Osteocyte (in vitro differentiated cells): Measurements from ENCODE around the gene BOD1L1. TPM values are rescaled to one million over a fixed set of nuclear protein-coding genes. Genes with fewer than 3 reads are reported as not detected.
"Not testable (repeated sequence)": the region's sequence is repeated elsewhere in the genome, so short reads cannot be mapped to it uniquely, and the experiment has no call there.

Source experiments
- DNase-seq: peaks from one replicate; pipeline ENCODE4 v3.0.0; 2021; ENCODE audit warnings: mixed read lengths; ENCODE audit not compliant: unreplicated experiment; ENCODE audit errors: extremely low spot score
- H3K27ac Mint-ChIP-seq: one replicate; pipeline ENCODE4 v1.8.0; 2021; ENCODE audit warnings: mild to moderate bottlenecking, mixed read lengths; ENCODE audit not compliant: unreplicated experiment
- H3K27me3 Mint-ChIP-seq: one replicate; pipeline ENCODE4 v1.8.0; 2021; ENCODE audit warnings: mixed read lengths; ENCODE audit not compliant: unreplicated experiment
- H3K36me3 Mint-ChIP-seq: one replicate; pipeline ENCODE4 v1.8.0; 2021; ENCODE audit warnings: mixed read lengths; ENCODE audit not compliant: unreplicated experiment
- H3K4me1 Mint-ChIP-seq: one replicate; pipeline ENCODE4 v1.8.0; 2021; ENCODE audit warnings: mixed read lengths; ENCODE audit not compliant: unreplicated experiment
- H3K4me3 Mint-ChIP-seq: one replicate; pipeline ENCODE4 v1.8.0; 2021; ENCODE audit warnings: mild to moderate bottlenecking, moderate library complexity, mixed read lengths; ENCODE audit not compliant: unreplicated experiment
- H3K9me3 Mint-ChIP-seq: one replicate; pipeline ENCODE4 v1.8.0; 2021; ENCODE audit warnings: mixed read lengths; ENCODE audit not compliant: unreplicated experiment
- CTCF ChIP-seq: fragments of 200-600 bp; sonication (generic); IDR thresholded peaks from 2 replicates; pipeline ENCODE4 v1.5.0; 2021; ENCODE audit warnings: antibody characterized with exemption, mild to moderate bottlenecking, moderate library complexity
- total RNA-seq: library from RNA; stranded (reverse); gene quantifications from 2 replicates; pipeline ENCODE4 v1.2.1, GENCODE V29; 2021

The BOD1L1 gene
- total RNA-seq, 1 donor from 2014 or later, result 41.6 TPM

- Mint-ChIP-seq H3K27me3 (no peaks in the 10 kb centered on the region), H3K9me3 (no peaks in the 10 kb centered on the region), H3K4me3 (no peak overlapping the region), H3K4me1 (peaks cover 7% of the 10 kb centered on the region), H3K36me3 (peaks cover 9% of the 10 kb centered on the region), H3K27ac (no peak overlapping the region)
- DNase-seq, result no peak
- no peak for TF ChIP-seq CTCF
Measured at GRCh38 chr4:13562876-13563275, 64.6 kb downstream of the BOD1L1 start.

GRCh38 chr4:13561673-13562072 is 65.9 kb downstream of the BOD1L1 start:
- Mint-ChIP-seq H3K27me3 (no peaks in the 10 kb centered on the region), H3K9me3 (no peaks in the 10 kb centered on the region), H3K36me3 (peaks cover 6% of the 10 kb centered on the region), H3K4me1 (peaks cover 7% of the 10 kb centered on the region), H3K27ac (no peak overlapping the region), H3K4me3 (no peak overlapping the region)
- DNase-seq, result no peak
- no peak for TF ChIP-seq CTCF

GRCh38 chr4:13560111-13560510 is 67.4 kb downstream of the BOD1L1 start:
- H3K27ac Mint-ChIP-seq, H3K4me3 Mint-ChIP-seq: not testable (repeated sequence)

GRCh38 chr4:13559413-13559812 is 68.1 kb downstream of the BOD1L1 start:
- no peak for DNase-seq
- Mint-ChIP-seq H3K27me3 (peaks cover 1% of the 10 kb centered on the region), H3K4me1 (peaks cover 7% of the 10 kb centered on the region), H3K4me3 (no peak overlapping the region), H3K27ac (no peak overlapping the region), H3K9me3 (no peaks in the 10 kb centered on the region), H3K36me3 (no peaks in the 10 kb centered on the region)
- no peak for TF ChIP-seq CTCF

More at GRCh38 chr4:13560111-13560510, 67.4 kb downstream of the BOD1L1 start:
- not testable (repeated sequence) for H3K4me1 Mint-ChIP-seq, H3K27me3 Mint-ChIP-seq, H3K36me3 Mint-ChIP-seq, H3K9me3 Mint-ChIP-seq, DNase-seq

- peaks cover 4% of the 10 kb centered on the region for H3K27me3 Mint-ChIP-seq
- DNase-seq, result no peak
- H3K9me3 Mint-ChIP-seq, result no peaks in the 10 kb centered on the region
- H3K4me3 Mint-ChIP-seq, result no peak overlapping the region
- H3K4me1 Mint-ChIP-seq, result peaks cover 7% of the 10 kb centered on the region
- H3K27ac Mint-ChIP-seq, result no peak overlapping the region
- TF ChIP-seq CTCF, result no peak
- H3K36me3 Mint-ChIP-seq, result no peaks in the 10 kb centered on the region
Measured at GRCh38 chr4:13558881-13559280, 68.6 kb downstream of the BOD1L1 start.

- Mint-ChIP-seq H3K4me1 (peaks cover 7% of the 10 kb centered on the region), H3K27me3 (peaks cover 37% of the 10 kb centered on the region), H3K4me3 (no peak overlapping the region), H3K36me3 (no peaks in the 10 kb centered on the region), H3K9me3 (peaks cover 5% of the 10 kb centered on the region), H3K27ac (no peak overlapping the region)
- no peak for TF ChIP-seq CTCF
- DNase-seq, result no peak
Measured at GRCh38 chr4:13555325-13555724, 72.2 kb downstream of the BOD1L1 start.
